HG02981 (cell line): Measurements from ENCODE around the gene RBM20.

ENCODE experiments used
- ATAC-seq: cut with Tn5 transposase; IDR thresholded peaks from one replicate; pipeline ENCODE4 v1.9.1; 2021; ENCODE audit warnings: mild to moderate bottlenecking, moderate library complexity; ENCODE audit not compliant: unreplicated experiment

The RBM20 gene

DNA sequence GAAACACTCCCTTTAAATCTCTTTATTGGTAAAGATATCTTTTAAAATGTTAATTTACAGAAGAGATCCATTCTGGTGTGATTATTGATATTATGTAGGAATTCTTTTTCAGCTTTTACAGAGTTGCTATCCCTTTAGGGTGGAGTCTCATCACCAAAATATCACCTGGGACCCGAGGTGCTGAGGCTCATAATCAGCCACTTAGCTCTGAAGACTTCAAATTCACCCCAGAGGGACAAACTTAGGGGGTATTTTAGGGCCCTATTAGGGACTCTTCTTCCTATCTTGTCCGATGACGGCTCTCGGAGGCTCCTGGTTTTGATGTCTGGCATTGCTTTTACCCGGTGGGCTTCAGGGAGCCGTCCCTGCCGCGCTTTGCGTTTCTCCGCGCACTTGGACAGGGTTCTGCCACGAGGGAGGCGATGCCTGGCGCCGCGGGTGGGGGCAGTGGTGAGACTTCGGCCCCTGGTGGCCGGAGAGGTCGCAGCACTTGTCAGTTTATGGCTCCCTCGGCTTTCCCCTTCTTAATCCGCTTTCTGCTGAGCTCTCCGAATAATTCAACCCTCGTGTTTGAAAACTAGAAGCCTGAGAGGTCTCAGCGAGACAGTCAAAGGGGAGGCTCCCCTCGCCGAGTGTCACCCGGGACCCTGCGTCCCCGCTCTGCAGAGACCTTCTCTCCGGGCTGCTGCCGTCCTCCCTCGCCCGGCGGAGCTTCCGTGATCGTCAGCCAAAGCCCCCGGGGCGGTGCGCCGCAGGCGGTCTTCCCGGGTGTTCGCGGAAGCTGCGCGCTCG is 27.8 kb downstream of the RBM20 start:
- ATAC-seq: peak; percentile 99

DNA sequence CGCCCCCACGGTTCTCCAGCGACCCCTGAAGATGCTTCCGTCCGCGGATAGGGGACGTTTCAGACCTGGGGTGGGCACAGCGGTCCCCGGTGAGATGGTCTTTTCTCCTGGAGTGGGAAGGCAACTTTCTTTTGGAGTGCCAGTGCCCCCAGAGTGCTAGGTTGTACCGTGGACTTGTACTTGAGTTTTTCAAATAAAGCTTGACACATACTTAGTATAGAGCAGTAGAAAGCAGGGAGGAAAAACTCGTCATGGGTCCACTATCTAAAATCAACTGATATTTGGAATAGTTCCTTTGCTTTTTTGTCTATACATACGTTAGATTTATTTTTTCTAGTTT is 28.4 kb downstream of the RBM20 start:
- peak; percentile 15 for ATAC-seq

DNA sequence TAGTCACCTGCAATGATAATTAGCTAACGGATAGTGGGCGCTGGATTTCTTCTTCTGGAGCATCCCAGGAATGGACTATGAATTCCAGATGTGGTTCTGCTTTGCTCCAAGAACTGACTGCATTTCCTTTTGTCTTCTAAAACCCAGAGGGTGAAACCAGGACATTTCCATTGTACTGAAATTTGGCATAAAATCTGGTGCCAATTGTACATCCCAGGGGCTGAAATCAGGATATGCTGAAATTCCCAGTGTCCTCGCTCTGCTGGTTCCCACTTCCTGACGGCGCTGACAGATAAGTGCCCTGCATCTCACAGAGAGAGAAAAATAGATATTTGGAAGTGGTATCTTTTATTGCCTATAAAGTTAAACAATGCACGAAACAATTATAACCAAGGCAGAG is 31.9 kb downstream of the RBM20 start:
- ATAC-seq: no peak

DNA sequence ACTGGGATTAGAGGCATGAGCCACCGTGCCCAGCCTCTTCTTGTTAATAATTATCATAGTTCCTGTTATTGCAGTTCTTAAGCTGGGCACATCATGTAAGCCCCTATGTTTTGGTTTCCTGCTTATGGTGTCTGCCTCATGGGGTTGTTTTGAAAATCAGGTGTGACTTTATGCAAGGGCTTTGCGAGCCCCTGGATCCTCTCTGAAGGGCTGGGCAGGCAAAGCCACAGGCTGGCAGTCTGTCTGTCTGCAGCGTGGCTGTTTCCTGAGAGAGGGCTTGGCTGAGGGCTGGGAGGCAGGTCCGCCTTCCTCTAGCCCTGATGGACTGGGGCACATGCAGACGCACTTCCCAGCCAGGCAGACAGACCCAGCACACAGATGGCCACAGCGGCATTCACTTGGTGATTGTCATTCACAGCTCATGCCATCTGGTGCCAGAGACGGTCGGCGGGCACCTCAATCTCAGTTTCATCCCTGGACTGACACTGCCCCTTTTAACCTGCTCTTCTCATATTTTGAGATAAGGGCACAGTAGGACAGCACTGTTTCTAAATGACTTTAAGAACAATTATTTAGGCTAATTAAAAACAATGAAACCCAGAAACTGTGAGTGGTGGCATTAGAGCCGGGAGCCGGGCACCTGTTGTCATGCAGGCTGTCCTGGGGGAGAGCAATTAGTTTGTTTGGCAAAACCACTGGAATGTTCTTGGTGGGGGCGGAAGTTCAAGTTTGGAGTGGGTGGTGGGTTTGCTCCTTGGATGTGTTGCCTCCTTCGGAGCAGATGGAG is 35.5 kb downstream of the RBM20 start:
- ATAC-seq: no peak

DNA sequence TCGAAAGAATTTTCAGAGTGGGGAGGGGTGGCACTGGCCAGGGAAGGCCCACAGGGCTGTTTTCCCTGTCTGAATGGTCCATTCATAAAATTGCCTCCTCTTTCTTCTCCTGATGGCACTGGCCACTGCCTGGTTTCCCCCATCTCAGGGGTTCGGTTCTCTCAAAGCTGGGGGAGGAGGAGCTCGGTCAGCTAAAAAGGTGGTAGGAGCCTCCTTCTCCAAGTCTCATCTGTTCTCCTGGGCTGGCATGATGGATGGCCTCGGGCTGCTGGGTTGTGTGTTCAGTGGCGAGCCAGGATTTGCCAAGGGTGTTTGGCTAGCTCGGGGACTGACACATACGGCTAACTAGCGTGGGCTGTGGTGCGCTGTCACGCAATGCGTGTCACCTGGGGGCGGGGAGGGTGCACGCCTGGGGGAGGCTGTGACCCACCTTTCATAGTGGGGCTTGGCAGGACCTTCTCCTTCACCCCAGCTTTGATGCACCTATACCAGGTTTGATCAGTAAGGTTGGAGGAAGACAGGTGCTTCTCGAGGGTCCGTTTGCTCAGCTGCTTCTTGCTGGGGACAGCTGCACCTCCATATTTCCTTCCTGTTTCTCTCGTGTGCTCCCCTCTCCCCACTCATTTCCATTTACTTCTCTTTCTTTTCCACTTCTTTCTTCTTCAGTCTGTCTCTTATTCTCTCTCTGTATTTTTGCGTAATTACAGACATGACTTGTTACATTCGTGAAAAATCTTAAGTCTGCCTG is 36.3 kb downstream of the RBM20 start:
- ATAC-seq: no peak

- no peak for ATAC-seq
Observed at GRCh38 chr10:110681023-110681681, 37.0 kb downstream of the RBM20 start.

- no peak for ATAC-seq
Observed at GRCh38 chr10:110682348-110682747, 38.2 kb downstream of the RBM20 start.

- no peak for ATAC-seq
Observed at GRCh38 chr10:110684800-110685446, 40.8 kb downstream of the RBM20 start.

DNA sequence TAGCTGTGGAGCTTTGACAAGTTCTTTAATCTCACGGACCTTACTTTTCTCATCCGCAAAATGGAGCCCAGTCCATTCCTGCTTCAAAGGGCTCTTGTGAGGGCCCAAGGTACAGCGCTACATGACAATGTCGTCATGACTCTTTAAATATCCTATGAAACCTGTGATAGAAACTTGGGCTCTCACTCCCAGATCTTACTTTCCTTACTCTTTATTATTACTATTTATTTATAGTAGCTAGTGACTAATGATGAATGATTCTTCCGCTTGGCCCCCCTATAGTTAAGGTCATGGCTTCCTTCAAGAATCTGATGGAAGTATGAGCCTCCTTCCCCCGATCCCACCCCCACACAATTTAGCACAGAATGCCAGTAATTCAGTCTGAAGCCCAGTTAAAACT is 41.9 kb downstream of the RBM20 start:
- ATAC-seq: no peak

DNA sequence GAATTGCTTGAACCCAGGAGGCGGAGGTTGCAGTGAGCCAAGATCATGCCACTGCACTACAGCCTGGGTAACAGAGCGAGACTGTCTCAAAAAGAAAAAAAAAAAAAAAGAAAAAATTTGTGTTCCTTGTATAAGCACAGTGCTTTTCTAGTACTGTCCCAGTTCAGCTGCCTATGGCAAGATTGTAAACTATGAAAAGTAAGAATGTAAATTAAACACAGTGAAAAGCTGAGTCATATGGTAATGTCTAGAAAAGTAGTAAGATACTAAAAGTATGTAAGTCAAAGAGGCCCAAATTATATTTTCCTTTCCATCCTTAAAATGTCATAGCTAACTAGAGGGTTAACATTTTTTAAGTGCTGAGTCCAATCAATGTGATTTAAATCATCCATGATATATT is 42.8 kb downstream of the RBM20 start:
- no peak for ATAC-seq

DNA sequence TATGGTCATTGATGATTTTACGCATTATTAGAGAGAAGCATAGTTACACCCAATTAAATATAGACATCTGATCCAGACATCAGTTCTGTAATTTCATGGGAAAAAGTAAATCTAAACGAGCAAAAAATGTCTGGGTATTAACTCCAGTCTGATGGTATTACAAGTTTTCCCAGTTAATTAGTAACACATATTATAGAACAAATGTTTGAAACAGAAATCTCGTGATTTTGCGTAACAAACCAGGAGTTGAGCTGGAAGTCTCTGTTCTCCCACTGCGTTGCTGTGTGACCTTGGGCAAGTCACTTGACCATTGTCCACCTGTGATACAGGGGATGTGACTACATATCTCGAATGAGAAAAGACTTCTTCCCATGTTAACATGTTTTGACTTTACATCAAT is 43.3 kb downstream of the RBM20 start:
- ATAC-seq: no peak

- no peak for ATAC-seq
Observed at GRCh38 chr10:110691139-110691538, 47.0 kb downstream of the RBM20 start.

- ATAC-seq: no peak
Observed at GRCh38 chr10:110694263-110694662, 50.1 kb downstream of the RBM20 start.

DNA sequence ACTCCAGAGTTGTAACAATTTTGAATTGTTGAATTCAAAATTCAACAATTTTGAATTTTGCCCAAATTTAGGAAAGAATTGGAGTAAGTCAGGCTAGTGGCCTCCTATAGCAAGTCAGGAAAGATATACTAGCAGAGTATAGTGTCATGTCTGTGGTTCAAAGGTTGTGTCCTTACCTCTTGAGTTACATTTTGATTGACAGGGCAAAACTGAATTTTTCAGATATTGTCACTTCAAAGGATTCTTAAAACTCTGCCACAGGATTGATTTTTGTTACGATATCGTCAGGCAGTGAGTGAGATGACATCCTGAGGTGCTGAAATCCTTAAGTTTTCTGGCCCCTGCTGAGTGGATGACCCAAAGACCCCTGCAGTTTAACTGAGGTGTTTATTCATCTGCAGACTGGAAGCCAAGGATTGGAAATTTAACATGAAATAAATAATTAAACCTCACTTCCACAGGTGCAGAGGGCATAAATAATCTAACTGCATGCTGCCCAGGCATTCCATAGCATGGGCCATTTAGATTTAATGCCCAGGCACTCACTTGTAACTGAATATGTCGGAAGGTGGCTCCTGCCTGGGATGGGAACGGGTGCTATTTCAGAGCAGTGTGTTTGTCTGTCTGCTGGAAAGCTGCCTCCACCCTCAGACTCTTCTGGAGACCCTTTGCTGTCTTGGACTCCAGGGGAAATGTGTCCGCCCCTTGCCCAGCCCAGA is 50.8 kb downstream of the RBM20 start:
- no peak for ATAC-seq

GRCh38 chr10:110695539-110695886 is 51.4 kb downstream of the RBM20 start:
- no peak for ATAC-seq

DNA sequence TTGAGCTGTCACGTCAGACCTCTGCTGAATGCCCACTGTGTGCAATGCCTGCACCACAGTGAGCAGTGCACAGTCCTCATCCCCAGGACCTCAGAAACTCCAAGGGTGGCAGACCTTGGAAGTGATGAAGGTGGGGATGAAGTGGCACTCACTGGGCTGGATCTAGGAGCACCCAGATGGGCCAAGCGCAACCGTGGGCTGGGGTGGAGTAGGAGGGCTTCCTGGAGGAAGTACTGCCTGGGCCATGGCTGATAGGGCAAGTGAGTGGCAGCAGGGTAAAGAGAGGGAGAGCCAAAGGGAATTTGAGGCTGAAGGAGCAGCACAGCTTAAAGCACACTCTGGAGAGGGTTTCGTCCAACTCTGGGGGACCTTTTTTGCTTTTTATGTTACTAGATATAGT is 52.3 kb downstream of the RBM20 start:
- no peak for ATAC-seq

- no peak for ATAC-seq
Observed at GRCh38 chr10:110698340-110698739, 54.2 kb downstream of the RBM20 start.

DNA sequence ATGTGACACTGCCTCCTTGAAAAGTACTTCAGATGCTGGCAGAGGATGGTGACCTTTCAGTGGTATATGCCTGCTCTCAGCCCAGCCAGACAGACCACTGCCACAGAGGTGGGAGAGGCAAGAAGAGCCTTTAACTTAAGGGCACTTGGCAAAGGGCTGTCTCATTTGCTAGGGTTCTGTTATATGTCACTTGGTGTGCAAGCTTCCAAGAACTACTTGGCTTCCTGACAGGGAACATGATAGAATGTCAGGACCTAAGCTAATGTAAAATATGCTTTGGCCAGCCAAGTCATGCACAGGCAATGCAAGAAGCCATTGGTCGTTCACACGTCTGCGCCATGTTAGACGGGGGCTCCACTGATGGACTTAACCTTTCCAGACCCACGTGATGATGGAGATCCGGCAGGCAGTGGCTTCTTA is 54.7 kb downstream of the RBM20 start:
- ATAC-seq: no peak

- no peak for ATAC-seq
Observed at GRCh38 chr10:110699859-110700468, 55.8 kb downstream of the RBM20 start.
